Prostate gland (tissue), 2 donors: ENCODE data around the gene COP1. TPM values are rescaled to one million over a fixed set of nuclear protein-coding genes. Genes with fewer than 3 reads are reported as not detected.
"Not testable (repeated sequence)": the region's sequence is repeated elsewhere in the genome, so short reads cannot be mapped to it uniquely, and the experiment has no call there.

Experiments used
- DNase-seq: peaks from one replicate; pipeline ENCODE4 v3.0.0-alpha.2; 2019; ENCODE audit warnings: low spot score
- H3K27ac ChIP-seq, 2 donors: fragments of 200-600 bp; sonication (generic); 2 replicates each; pipeline ENCODE4 v1.5.1; 2017 to 2019
- H3K27me3 ChIP-seq: fragments of 200-600 bp; sonication (generic); replicated peaks from 2 replicates; pipeline ENCODE4 v1.5.1; 2019; ENCODE audit not compliant: insufficient read depth
- H3K36me3 ChIP-seq, 2 donors: fragments of 200-600 bp; sonication (generic); 1 replicate in 1 of 2; 2 replicates in 1 of 2; pipeline versions ENCODE4 v1.5.1 to v1.8.1; 2017 to 2019
- H3K4me1 ChIP-seq: fragments of 200-600 bp; sonication (generic); replicated peaks from 2 replicates; pipeline ENCODE4 v1.5.1; 2019
- H3K4me3 ChIP-seq, 2 donors: fragments of 200-600 bp; sonication (generic); 2 replicates each; pipeline ENCODE4 v1.5.1; 2017 to 2019
- H3K9me3 ChIP-seq: fragments of 200-600 bp; sonication (generic); 2 replicates; pipeline ENCODE4 v1.5.1; 2017
- CTCF ChIP-seq, 4 experiments: fragments of 200-600 bp in 2 of 4; fragments of 450-650 bp in 2 of 4; sonication (generic) in 2 of 4; IDR thresholded peaks; 1 replicate in 3 of 4; 2 replicates in 1 of 4; pipeline ENCODE4 v1.5.1; 2016 to 2019; ENCODE audit warnings: antibody characterized with exemption in 4 of 4, mild to moderate bottlenecking in 2 of 4, moderate library complexity in 2 of 4
- POLR2A ChIP-seq: fragments of 450-650 bp; IDR thresholded peaks from one replicate; pipeline ENCODE4 v1.6.1; 2016; ENCODE audit warnings: antibody characterized with exemption, mild to moderate bottlenecking
- POLR2AphosphoS5 ChIP-seq: sonication (generic); formaldehyde crosslinking; IDR thresholded peaks from one replicate; pipeline ENCODE4 v1.6.1; 2017; ENCODE audit warnings: antibody characterized with exemption
- WGBS: methylation state at CpG from one replicate; pipeline ENCODE4 v1.1.5; 2018; 5-methylcytosine and 5-hydroxymethylcytosine counted together
- intact Hi-C: fragments of 100-400 bp; cut with DNase I; formaldehyde crosslinking; loops from one replicate; pipeline ENCODE4 v1.14.2; 2022
- total RNA-seq, 2 donors: library from RNA; depleted of rRNA; stranded (reverse); fragments of >200 nt; gene quantifications; one replicate each; pipeline ENCODE4 v1.1.0, GENCODE V29; 2016

The COP1 gene
- total RNA-seq, 2 donors from 2014 or later: 53.3 to 60.4 TPM

- 68% methylated on average over 2 of the region's 2 CpGs for WGBS
These were observed 34.4 kb upstream of the COP1 start for GRCh38 chr1:176241385-176242015.

GRCh38 chr1:176233657-176234056, 26.6 kb upstream of the COP1 start:
- H3K4me3 ChIP-seq, H3K36me3 ChIP-seq, intact Hi-C loops, H3K9me3 ChIP-seq, H3K27me3 ChIP-seq, H3K27ac ChIP-seq, DNase-seq, H3K4me1 ChIP-seq: not testable (repeated sequence)
- 88% methylated on average over 3 of the region's 3 CpGs for WGBS

More at GRCh38 chr1:176241385-176242015, 34.4 kb upstream of the COP1 start:
- H3K36me3 ChIP-seq: no peaks in the 10 kb centered on the region
- no peak overlapping the region for H3K4me3 ChIP-seq
- no peaks in the 10 kb centered on the region for H3K9me3 ChIP-seq
- H3K27ac ChIP-seq: no peak overlapping the region
- intact Hi-C loops: no loop called here
- DNase-seq: no peak
- no peaks in the 10 kb centered on the region for H3K4me1 ChIP-seq
- H3K27me3 ChIP-seq: no peaks in the 10 kb centered on the region
- TF ChIP-seq CTCF (IDR thresholded peaks at IDR 0.05): no peak
- TF ChIP-seq POLR2A: no peak
- TF ChIP-seq POLR2AphosphoS5: no peak

- intact Hi-C loops: no loop called here
- WGBS: 83% methylated on average over 3 of the region's 3 CpGs
- no peak overlapping the region for H3K4me3 ChIP-seq
- no peaks in the 10 kb centered on the region for H3K4me1 ChIP-seq
- DNase-seq: no peak
- H3K27me3 ChIP-seq: no peaks in the 10 kb centered on the region
- H3K27ac ChIP-seq: no peak overlapping the region
- H3K9me3 ChIP-seq: no peaks in the 10 kb centered on the region
- no peaks in the 10 kb centered on the region for H3K36me3 ChIP-seq
- no peak for TF ChIP-seq POLR2AphosphoS5
These were observed 20.5 kb upstream of the COP1 start for GRCh38 chr1:176227579-176227978.

GRCh38 chr1:176225911-176226310, 18.8 kb upstream of the COP1 start:
- intact Hi-C loops: no loop called here
- H3K9me3 ChIP-seq: no peaks in the 10 kb centered on the region
- no peak for DNase-seq
- H3K27me3 ChIP-seq: no peaks in the 10 kb centered on the region
- H3K27ac ChIP-seq: no peak overlapping the region
- TF ChIP-seq POLR2AphosphoS5: no peak
- TF ChIP-seq CTCF (IDR thresholded peaks at IDR 0.05): no peak
- TF ChIP-seq POLR2A: no peak
- WGBS: 64% methylated on average over 2 of the region's 2 CpGs
- no peak overlapping the region for H3K4me3 ChIP-seq
- no peaks in the 10 kb centered on the region for H3K4me1 ChIP-seq
- H3K36me3 ChIP-seq: no peaks in the 10 kb centered on the region

GRCh38 chr1:176225479-176225875, 18.4 kb upstream of the COP1 start:
- Histone ChIP-seq H3K36me3 (no peaks in the 10 kb centered on the region), H3K27me3 (no peaks in the 10 kb centered on the region), H3K4me1 (no peaks in the 10 kb centered on the region), H3K4me3 (no peak overlapping the region), H3K27ac (no peak overlapping the region), H3K9me3 (no peaks in the 10 kb centered on the region)
- TF ChIP-seq POLR2A (no peak), POLR2AphosphoS5 (no peak), CTCF (IDR thresholded peaks at IDR 0.05) (no peak)
- 58% methylated on average over 1 of the region's 1 CpG for WGBS
- no peak for DNase-seq
- intact Hi-C loops: no loop called here

- 41% methylated on average over 1 of the region's 1 CpG for WGBS
- H3K36me3 ChIP-seq: no peaks in the 10 kb centered on the region
- H3K4me1 ChIP-seq: no peaks in the 10 kb centered on the region
- no peaks in the 10 kb centered on the region for H3K9me3 ChIP-seq
- H3K27me3 ChIP-seq: no peaks in the 10 kb centered on the region
- intact Hi-C loops: no loop called here
- no peak overlapping the region for H3K4me3 ChIP-seq
- no peak for DNase-seq
- TF ChIP-seq POLR2AphosphoS5: no peak
- no peak for TF ChIP-seq POLR2A
- no peak for TF ChIP-seq CTCF (IDR thresholded peaks at IDR 0.05)
- H3K27ac ChIP-seq: no peak overlapping the region
These were observed 15.1 kb upstream of the COP1 start for GRCh38 chr1:176222196-176222595.
